Measurements from ENCODE around the gene PIGQ.

Gene PIGQ

DNA sequence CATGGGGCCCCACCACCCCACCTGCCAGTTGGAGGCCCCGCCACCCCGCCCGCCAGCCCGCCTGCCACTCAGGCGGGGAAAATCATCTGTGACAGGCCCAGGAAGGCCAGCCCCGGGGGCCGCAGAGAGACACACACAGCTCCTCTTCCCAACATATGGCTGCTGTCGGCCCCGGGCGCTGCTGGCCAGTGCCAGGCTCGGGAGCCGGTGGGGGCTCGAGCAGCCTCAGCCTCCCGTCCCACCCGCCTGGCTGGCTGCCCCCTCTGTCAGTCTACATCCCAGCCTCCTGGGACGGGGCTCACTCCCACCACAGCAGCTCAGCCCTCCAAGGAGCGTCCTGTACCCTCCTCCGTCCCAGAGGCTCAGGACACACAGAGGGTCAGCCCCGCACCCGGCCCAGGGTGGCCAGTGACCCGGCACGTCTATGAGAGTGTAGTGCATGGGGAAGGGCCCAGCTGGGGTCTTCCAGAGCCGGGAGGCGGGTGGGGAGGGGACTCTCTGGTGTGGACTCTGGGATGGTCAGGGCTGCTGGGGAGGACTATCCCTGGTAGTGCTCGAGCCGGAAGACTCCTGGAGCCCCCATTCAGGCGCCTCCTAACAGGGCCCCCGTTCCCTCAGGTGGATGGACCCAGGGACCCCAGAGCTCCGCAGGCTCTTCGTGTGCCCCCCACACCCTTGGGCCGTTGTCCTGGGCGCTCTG, 13.1 kb upstream of the PIGQ start:
- no peak for DNase-seq

- DNase-seq = no peak
Observed at GRCh38 chr16:557463-558297, 12.1 kb upstream of the PIGQ start.

- DNase-seq = no peak
Observed at GRCh38 chr16:558298-559020, 11.3 kb upstream of the PIGQ start.

- no peak for DNase-seq
Observed at GRCh38 chr16:559021-559380, 10.8 kb upstream of the PIGQ start.

DNA sequence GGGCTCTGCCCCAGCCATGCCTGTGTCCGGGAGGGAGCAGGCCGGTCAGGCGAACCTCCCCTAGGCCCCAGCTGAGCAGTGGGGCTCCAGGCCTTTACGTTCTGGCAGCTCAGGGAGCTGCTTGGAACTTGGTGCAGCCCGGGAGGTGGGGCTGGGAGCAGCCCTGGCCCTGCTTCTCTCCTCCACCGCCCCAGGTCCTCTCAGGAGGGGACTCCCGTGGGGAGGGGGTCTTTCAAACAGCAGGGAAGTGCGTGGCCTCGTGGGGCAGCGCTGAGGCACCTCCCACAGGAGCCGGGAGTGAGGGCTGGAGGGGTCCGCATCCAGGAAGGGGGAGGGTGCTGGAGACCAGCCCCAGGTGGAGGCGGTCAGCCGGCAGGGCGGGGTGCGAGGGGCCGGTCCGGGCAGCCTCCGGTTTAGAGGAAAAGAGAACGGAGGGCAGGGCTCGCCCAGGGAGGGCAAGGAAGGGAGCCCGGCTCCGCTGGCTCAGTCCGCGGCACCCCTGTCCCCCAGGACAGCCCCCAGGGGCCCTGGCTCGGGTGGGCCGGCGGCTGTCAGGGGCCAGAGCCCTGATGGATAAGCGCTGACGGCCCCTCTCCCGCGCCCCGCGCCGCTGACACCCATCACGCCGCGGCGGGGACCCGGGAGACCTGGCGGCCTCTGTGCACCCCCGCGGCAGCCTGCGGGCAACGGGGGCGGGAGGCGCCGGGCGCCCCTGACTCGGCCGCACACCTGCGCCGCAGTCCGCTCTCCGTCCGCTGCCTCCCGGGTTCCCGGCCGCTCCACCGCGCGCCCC, 10.2 kb upstream of the PIGQ start:
- DNase-seq = no peak

GRCh38 chr16:560204-560700, 9.5 kb upstream of the PIGQ start, which contains the start of gene PRR35:
Gene PRR35, plus strand, starts transcription at chr16:560394. Its CDS starts 2,901 bp downstream, at chr16:563295.
- no peak for DNase-seq

GRCh38 chr16:560701-561412, 8.9 kb upstream of the PIGQ start:
- no peak for DNase-seq

GRCh38 chr16:561413-561794, 8.4 kb upstream of the PIGQ start:
- no peak for DNase-seq

GRCh38 chr16:561957-562938, 7.5 kb upstream of the PIGQ start:
- no peak for DNase-seq

DNA sequence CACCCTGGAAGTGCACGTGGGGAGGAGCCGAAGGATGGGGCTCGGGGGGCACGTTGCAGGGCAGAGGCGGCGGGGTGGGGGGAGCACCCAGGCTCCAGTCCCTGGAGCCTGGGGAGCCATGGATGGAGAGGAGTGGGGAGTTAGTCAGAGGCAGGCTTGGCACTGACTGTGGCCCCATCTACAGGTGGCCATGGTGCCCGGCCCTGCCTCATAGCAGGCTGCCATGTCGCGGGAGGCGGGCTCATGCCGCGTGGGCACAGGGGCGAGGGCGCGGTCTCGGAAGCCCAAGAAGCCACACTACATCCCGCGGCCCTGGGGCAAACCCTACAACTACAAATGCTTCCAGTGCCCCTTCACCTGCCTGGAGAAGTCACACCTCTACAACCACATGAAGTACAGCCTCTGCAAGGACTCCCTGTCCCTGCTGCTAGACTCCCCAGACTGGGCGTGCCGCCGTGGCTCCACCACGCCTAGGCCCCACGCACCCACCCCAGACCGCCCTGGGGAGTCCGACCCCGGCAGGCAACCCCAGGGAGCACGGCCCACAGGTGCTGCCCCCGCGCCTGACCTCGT, 6.6 kb upstream of the PIGQ start:
- DNase-seq = no peak

DNA sequence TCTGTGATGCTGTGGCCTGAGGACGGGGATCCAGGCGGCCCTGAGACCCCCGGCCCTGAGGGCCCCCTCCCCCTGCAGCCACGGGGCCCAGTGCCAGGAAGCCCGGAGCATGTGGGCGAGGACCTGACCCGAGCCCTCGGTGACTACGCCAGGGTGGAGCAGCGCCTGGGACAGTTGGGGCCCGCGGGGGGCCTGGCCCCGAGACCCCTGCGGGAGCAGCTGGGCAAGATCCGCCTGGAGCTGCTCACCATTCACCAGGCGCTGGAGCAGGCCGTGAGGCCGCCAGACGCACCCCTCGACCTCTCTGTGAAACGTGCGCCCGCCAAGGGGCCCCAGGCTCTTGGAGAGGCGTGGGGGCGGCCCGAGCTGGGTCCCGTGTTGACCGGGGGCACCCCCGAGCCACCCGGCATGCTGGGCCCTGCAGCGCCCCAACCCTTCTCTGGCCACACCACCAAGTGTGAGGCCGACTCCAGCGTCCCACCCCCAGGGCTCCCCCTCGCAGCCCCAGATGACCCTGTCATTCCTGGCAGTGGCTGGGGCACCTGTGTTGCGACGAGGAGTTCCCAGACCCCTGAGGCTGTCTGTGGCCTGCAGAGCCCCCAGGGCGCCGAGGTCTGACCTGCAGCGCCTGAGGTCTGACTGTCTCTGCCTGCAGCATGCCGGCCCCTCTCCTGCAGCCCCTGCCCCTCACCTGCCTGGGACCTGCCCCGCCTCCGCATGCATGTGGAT, 4.9 kb upstream of the PIGQ start:
- no peak for DNase-seq

DNA sequence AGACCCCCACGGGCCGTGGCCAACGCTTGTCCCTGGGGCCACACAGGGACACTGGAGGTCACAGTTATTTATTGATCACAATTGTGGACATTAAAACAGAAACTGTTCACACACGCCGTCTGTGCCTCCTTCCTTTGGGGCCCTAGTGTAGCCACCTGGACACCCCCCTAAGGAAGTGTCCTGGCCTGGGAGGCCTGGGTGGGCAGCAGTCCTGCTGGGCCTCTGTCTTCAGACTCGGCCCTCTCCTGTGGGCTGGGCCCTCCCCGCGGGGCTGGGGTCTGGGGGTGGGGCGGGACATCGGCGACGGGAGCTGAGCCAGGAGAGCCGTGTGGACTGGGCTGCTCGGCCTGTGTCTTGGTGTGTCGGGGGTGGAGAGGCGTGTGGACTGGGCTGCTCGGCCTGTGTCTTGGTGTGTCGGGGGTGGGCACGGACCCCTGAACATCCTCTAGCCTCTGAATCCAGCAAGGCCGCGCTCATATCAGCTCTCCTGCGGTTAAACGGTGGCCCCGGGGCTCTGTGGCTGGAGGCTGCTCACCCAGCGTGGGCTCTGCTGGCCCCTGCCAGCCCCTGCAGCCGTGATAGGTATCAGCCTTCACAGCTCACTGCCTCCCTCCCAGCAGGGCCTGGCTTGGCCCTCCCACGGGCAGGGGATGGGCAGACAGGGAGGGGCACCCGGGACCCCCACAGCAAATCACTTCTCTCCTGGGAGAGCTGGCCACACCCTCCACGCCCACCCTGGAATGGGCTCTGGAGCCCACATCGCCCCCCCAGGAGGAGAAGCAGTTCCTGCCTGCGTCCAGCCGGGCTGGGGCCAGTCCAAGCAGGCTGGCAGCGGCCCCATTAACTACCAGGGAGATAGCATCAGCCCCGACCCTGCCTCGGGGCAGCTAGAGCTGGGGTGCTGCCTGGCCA, 4.1 kb upstream of the PIGQ start:
- DNase-seq = no peak

DNA sequence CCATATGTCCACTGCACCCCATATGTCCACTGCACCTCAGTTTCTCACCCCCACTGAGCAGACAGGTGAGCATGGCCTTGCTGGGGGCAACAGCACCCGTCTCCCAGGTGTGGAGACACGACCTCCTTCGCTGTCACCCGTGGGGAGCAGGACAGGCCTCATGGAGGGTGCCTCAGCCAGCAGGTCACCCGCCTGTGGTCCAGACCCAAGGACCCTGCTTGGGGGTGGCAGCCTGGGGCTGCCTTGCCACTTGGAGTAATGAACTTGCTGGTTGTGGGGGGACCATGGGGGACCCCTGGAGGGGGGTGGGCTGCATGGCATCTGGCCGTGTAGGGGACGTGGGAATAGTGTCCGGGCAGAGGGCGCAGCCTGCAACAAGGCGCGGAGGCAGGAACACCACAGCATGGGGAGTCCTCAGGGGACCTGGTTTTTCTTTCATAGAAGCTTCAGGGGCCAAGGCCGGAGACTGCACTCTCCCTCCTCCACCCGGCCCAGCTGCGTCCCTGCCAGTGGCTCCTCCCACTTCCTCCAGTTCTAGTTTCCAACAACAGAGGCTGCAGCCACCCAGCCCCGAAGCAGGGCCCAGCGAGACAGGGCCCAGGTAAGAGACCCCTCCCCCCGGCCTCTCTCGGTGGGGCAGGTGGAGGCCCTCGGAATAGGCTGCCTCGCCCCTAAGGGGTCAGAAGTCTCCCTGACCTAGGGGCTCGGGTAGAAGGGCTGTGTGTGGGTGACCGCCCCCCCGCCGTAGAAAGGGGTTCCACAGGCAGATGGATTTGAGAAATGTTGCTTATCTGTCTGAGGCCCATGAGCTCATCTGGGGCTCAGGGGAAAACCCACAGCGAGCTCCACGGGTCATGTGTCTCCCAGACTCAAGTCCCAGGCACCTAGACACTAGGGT, 3.0 kb upstream of the PIGQ start, which contains the start of gene NHLRC4:
NHLRC4 (plus strand) TSS at position 531 of the 898 bp plus-strand sequence. CDS start 1,043 bp downstream, outside the sequence.
- DNase-seq = no peak

DNA sequence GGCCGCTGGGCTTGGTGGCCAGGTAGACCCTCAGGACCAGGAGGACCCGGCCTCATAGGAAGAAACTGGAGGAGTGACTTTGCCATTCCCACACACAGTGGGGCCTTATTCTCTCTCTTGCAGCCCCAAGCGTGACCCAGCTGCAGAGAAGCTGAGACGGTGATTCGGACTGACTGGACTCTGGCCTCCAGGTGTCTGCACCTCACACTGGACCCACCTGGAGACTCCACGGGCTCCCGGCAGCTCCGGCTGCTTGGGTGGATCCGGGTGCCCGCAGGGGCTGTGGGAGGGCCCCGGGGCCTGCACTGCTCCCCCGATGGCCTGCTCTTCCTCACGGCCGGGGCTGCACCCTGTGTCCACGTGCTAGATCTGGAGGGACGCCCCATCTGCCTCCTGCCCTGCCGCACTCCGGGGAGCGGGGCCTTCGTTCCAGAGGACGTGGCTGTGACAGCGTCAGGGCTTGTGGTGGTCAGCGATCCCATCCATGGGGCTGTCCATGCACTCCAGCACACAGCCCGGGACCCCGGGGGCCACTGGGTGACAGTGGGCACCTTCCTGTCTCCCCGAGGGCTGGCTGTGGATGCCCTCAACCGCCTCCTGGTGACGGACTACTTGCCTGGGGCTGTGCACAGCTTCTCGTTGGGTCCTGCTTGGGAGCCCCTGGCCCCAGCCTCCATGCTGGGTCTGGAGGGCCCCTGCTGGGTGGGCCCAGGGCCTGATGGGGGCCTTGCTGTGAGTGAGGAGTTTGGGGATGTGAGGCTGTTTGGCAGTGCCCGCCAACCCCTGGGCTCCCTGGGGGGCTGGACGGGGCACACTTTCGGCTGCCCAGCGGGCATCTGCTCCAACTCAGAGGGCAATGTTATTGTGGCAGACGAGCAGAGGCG, 2.2 kb upstream of the PIGQ start:
- DNase-seq = no peak

- DNase-seq = no peak
Observed at GRCh38 chr16:568401-569258, 1.1 kb upstream of the PIGQ start.
